Nephron (organoid): ENCODE measurements around the gene SFXN5.
A peak's percentile ranks its signal among the peaks of the same experiment; 100 is the strongest.

ENCODE experiments used
- H3K27ac Mint-ChIP-seq, 3 experiments: 2 replicates each; pipeline ENCODE4 v1.8.0; 2020; ENCODE audit warnings: mixed read lengths in 3 of 3, mild to moderate bottlenecking in 2 of 3, moderate library complexity in 1 of 3
- H3K27me3 Mint-ChIP-seq: 2 replicates; pipeline ENCODE4 v1.8.0; 2021; ENCODE audit warnings: low read depth, mild to moderate bottlenecking, moderate library complexity, mixed read lengths
- H3K36me3 Mint-ChIP-seq: 2 replicates; pipeline ENCODE4 v1.8.0; 2020; ENCODE audit warnings: low read depth, mixed read lengths
- H3K4me1 Mint-ChIP-seq: 2 replicates; pipeline ENCODE4 v1.8.0; 2020; ENCODE audit warnings: mixed read lengths
- H3K4me3 Mint-ChIP-seq, 3 experiments: 2 replicates each; pipeline ENCODE4 v1.8.0; 2020; ENCODE audit warnings: mild to moderate bottlenecking in 3 of 3, mixed read lengths in 3 of 3, moderate library complexity in 2 of 3
- H3K9me3 Mint-ChIP-seq: 2 replicates; pipeline ENCODE4 v1.8.0; 2020; ENCODE audit warnings: mixed read lengths
- CTCF ChIP-seq, 3 experiments: fragments of 200-600 bp; sonication (generic); IDR thresholded peaks; one replicate each; pipeline ENCODE4 v1.5.0; 2021; ENCODE audit warnings: antibody characterized with exemption in 3 of 3; ENCODE audit not compliant: unreplicated experiment in 3 of 3

SFXN5 gene

GRCh38 chr2:72969706-72970105, 101.8 kb downstream of the SFXN5 start:
- peaks cover 18% of the 10 kb centered on the region for H3K27me3 Mint-ChIP-seq
- no peaks in the 10 kb centered on the region for H3K36me3 Mint-ChIP-seq
- no peaks in the 10 kb centered on the region for H3K9me3 Mint-ChIP-seq
- H3K4me1 Mint-ChIP-seq: no peaks in the 10 kb centered on the region
- no peak overlapping the region for H3K27ac Mint-ChIP-seq
- no peak overlapping the region for H3K4me3 Mint-ChIP-seq
- no peak for TF ChIP-seq CTCF (IDR thresholded peaks at IDR 0.05; ENCODE audit: unreplicated experiment in 3 of 3)

- H3K27me3 Mint-ChIP-seq: peaks cover 6% of the 10 kb centered on the region
- H3K27ac Mint-ChIP-seq: no peak overlapping the region
- peaks cover 6% of the 10 kb centered on the region for H3K4me1 Mint-ChIP-seq
- TF ChIP-seq CTCF (IDR thresholded peaks at IDR 0.05; ENCODE audit: unreplicated experiment in 3 of 3): no peak
- H3K36me3 Mint-ChIP-seq: no peaks in the 10 kb centered on the region
- H3K4me3 Mint-ChIP-seq: no peak overlapping the region
- H3K9me3 Mint-ChIP-seq: no peaks in the 10 kb centered on the region
Measured at GRCh38 chr2:72968286-72968685, 103.2 kb downstream of the SFXN5 start.

- H3K4me1 Mint-ChIP-seq: peaks cover 11% of the 10 kb centered on the region
- no peak overlapping the region for H3K4me3 Mint-ChIP-seq
- H3K27me3 Mint-ChIP-seq: peaks cover 4% of the 10 kb centered on the region
- H3K27ac Mint-ChIP-seq: no peak overlapping the region
- TF ChIP-seq CTCF (IDR thresholded peaks at IDR 0.05; ENCODE audit: unreplicated experiment in 3 of 3): no peak
- no peaks in the 10 kb centered on the region for H3K36me3 Mint-ChIP-seq
- no peaks in the 10 kb centered on the region for H3K9me3 Mint-ChIP-seq
Measured at GRCh38 chr2:72965770-72966450, 105.6 kb downstream of the SFXN5 start.

GRCh38 chr2:72965016-72965415, 106.5 kb downstream of the SFXN5 start:
- Mint-ChIP-seq H3K27me3 (peaks cover 9% of the 10 kb centered on the region), H3K4me3 (no peak overlapping the region), H3K36me3 (no peaks in the 10 kb centered on the region), H3K9me3 (no peaks in the 10 kb centered on the region), H3K4me1 (peaks cover 11% of the 10 kb centered on the region), H3K27ac (no peak overlapping the region)
- no peak for TF ChIP-seq CTCF (IDR thresholded peaks at IDR 0.05; ENCODE audit: unreplicated experiment in 3 of 3)

GRCh38 chr2:72964146-72964525, 107.4 kb downstream of the SFXN5 start:
- H3K4me1 Mint-ChIP-seq: peaks cover 11% of the 10 kb centered on the region
- no peaks in the 10 kb centered on the region for H3K36me3 Mint-ChIP-seq
- peaks cover 9% of the 10 kb centered on the region for H3K27me3 Mint-ChIP-seq
- H3K27ac Mint-ChIP-seq: peak overlapping the region in 1 of 3 experiments; percentile 9
- TF ChIP-seq CTCF (IDR thresholded peaks at IDR 0.05; ENCODE audit: unreplicated experiment in 3 of 3): no peak
- H3K4me3 Mint-ChIP-seq: no peak overlapping the region
- H3K9me3 Mint-ChIP-seq: no peaks in the 10 kb centered on the region
